ENCODE measurements around the gene SHC4. TPM values are rescaled to one million over a fixed set of nuclear protein-coding genes. Genes with fewer than 3 reads are reported as not detected.
"Not testable (repeated sequence)": the region's sequence is repeated elsewhere in the genome, so short reads cannot be mapped to it uniquely, and the experiment has no call there.

The SHC4 gene
- total RNA-seq, 2 experiments from 2014 or later, result 0.21 to 0.25 TPM

DNA sequence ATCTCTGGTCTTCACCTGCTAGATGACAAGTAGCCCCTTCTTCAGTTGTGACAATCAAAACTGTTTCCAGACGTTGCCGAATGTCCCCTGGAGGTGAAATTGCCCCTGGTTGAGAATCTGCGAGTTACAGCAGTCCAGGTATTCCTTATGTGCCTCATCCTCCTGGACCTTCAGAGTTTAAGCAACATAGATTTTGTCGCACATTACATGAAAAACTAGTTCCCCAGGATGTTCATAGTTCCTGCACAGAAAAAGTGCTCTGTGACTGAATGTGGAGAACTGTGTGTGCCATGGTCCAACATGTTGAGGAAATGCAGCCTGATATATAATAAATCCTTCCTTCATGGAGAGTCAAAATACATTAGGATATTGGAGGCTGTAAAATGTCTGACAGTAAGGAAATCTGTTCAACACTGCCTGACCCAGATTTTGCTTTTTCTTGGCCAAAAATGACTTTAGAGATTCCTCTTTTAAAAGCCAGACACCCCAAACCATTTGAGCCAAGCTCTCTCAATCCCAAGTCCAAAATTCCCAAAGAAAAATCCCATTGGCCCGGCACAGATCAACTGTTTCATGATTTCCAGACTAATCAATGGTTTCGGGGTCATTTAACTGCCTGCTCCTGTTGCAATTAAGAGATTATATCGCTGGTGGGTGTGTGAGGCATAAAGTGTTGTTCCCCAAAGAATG is 20.4 kb upstream of the SHC4 start:
- no peaks in the 10 kb centered on the region for H3K36me3 Mint-ChIP-seq (ENCODE audit: low read depth)
- no peak overlapping the region for H3K27ac Mint-ChIP-seq
- CTCF ChIA-PET, result interaction anchor here (1.8 kb wide), 1 partner anchor 8 kb away, joined by 9 read pairs; no protein-coding TSS in a partner anchor
- DNase-seq, result no peak
- H3K9me3 Mint-ChIP-seq, result no peaks in the 10 kb centered on the region
- intact Hi-C loops (cut with micrococcal nuclease), result no loop called here
- H3K27me3 Mint-ChIP-seq (ENCODE audit: low read depth), result peaks cover 6% of the 10 kb centered on the region
- no peaks in the 10 kb centered on the region for H3K4me1 Mint-ChIP-seq (ENCODE audit: low read depth)
- H3K4me3 Mint-ChIP-seq, result no peak overlapping the region

- H3K27ac Mint-ChIP-seq, result no peak overlapping the region
- intact Hi-C loops (cut with micrococcal nuclease), result no loop called here
- DNase-seq, result no peak
- CTCF ChIA-PET, result no interaction called here
- no peaks in the 10 kb centered on the region for H3K4me1 Mint-ChIP-seq (ENCODE audit: low read depth)
- no peaks in the 10 kb centered on the region for H3K9me3 Mint-ChIP-seq
- H3K36me3 Mint-ChIP-seq (ENCODE audit: low read depth), result no peaks in the 10 kb centered on the region
- H3K4me3 Mint-ChIP-seq, result no peak overlapping the region
- peaks cover 6% of the 10 kb centered on the region for H3K27me3 Mint-ChIP-seq (ENCODE audit: low read depth)
These were observed 19.6 kb upstream of the SHC4 start for GRCh38 chr15:48983300-48983699.

DNA sequence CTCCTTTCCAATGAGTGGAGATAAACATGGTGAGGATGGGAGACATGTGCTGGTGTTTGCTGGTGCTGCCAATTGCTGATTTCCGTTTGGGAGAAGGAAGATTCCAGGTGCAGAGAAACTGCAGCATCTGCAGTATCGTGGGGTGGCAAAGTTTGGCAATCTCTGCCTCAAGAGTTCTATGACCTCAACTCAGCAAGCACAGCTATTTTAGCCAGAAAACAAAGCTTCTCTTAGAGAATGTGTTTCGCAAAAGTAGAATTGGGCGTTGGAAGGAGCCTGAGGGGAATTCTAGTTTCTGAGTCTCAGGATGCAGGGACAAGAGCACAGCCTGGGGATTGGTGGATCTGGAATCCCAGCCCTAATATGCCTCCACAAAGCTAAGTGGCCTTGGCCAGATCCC is 18.2 kb upstream of the SHC4 start:
- CTCF ChIA-PET, result no interaction called here

GRCh38 chr15:48978638-48979037 is 14.9 kb upstream of the SHC4 start:
- Mint-ChIP-seq H3K4me3 (no peak overlapping the region), H3K27me3 (ENCODE audit: low read depth) (peaks cover 17% of the 10 kb centered on the region), H3K4me1 (ENCODE audit: low read depth) (no peaks in the 10 kb centered on the region), H3K27ac (no peak overlapping the region), H3K9me3 (no peaks in the 10 kb centered on the region), H3K36me3 (ENCODE audit: low read depth) (no peaks in the 10 kb centered on the region)
- CTCF ChIA-PET, result no interaction called here
- DNase-seq, result no peak
- intact Hi-C loops (cut with micrococcal nuclease), result no loop called here

More for the DNA sequence above, 18.2 kb upstream of the SHC4 start:
- no peaks in the 10 kb centered on the region for H3K36me3 Mint-ChIP-seq (ENCODE audit: low read depth)
- peaks cover 11% of the 10 kb centered on the region for H3K27me3 Mint-ChIP-seq (ENCODE audit: low read depth)
- no peaks in the 10 kb centered on the region for H3K9me3 Mint-ChIP-seq
- no peaks in the 10 kb centered on the region for H3K4me1 Mint-ChIP-seq (ENCODE audit: low read depth)
- intact Hi-C loops (cut with micrococcal nuclease), result no loop called here
- no peak for DNase-seq
- no peak overlapping the region for H3K4me3 Mint-ChIP-seq
- H3K27ac Mint-ChIP-seq, result no peak overlapping the region

DNA sequence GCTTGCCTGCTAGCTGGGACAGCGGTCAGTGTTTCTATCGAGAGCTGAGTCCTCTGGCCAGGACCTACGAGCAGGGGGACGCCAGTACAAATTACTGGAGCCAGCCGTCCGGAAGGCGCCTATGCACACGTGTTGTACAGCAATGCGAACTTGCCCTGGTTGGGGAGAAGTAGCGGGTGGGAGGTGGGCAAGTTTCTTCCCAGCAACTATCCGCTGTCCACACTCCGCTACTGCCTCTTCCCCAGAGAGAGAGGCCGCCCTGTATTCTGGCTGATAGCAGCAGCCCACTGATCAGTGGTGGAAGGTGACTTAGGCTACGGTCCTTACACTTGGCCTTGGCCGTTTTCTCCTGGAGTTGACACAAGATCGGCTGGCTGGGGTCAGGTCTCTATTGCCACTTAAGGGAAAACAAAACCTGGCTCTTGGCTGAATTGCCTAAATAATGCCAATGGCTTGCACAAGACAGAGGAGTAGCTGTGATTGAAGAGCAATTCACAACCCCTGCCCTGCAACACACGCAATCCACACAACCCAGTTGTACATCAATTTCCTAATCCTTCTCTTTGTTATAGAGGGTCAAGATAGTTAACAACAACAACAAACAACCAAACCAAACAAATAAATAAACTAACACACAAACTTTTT is 12.8 kb upstream of the SHC4 start:
- peaks cover 15% of the 10 kb centered on the region for H3K27me3 Mint-ChIP-seq (ENCODE audit: low read depth)
- CTCF ChIA-PET, result interaction anchor here (1.1 to 4.0 kb wide), 14 partner anchors 8 to 642 kb away, joined by 3 to 61 read pairs (median 6); partner anchors contain the start of gene SHC4
- DNase-seq, result no peak
- H3K4me3 Mint-ChIP-seq, result peak overlapping the region; percentile 39
- H3K27ac Mint-ChIP-seq, result no peak overlapping the region
- H3K4me1 Mint-ChIP-seq (ENCODE audit: low read depth), result no peaks in the 10 kb centered on the region
- intact Hi-C loops (cut with micrococcal nuclease), result no loop called here
- no peaks in the 10 kb centered on the region for H3K9me3 Mint-ChIP-seq
- no peaks in the 10 kb centered on the region for H3K36me3 Mint-ChIP-seq (ENCODE audit: low read depth)

DNA sequence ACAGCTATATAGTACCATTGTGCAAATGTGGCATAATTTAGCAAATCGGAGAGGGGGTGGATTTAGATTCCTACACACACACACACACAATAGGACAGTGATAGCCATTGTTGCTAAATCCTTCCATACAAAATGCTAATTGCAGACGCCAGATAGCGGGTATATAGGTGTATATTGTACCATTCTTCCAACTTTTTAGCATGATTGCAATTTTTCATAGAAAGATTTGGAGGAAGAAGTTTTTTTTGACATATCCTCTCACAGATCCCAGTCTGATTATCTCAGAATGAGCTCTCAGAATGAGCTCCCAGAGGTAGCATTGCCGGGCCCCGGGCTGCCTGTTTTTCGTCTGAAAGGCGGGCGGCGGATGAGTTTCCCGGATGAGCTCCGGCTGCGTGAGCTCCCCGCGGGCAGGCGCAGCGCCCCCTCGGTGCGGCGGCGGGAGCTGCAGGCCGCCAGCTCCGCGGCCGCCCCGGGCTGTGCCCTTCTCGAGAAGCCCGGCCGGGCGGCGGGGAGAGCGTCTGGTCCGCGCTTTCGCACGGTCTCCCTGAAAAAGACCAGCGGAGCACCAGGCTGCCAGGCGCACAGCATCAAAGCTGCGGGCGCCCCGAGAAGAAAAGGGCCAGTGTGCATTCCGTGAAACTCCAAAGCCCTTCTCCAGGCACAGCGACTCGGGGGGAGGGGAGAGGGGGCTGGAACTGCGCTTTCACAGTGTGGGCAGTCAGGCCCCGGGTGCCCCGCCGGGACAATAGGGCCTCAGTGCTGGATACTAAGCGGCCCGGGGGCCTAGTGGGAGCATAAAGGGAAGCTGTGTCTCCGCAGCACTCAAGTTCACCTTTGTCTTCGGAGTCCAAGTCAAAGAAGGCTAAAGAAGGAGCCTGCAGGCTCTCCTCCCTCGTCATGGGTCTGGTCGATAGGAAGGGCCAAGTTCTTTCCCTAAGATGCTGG is 12.0 kb upstream of the SHC4 start:
- H3K36me3 Mint-ChIP-seq (ENCODE audit: low read depth), result no peaks in the 10 kb centered on the region
- CTCF ChIA-PET, result interaction anchor here (0.6 to 4.0 kb wide), 36 partner anchors 9 to 641 kb away, joined by 3 to 61 read pairs (median 4); partner anchors contain the start of genes EID1 and SHC4
- H3K4me1 Mint-ChIP-seq (ENCODE audit: low read depth), result no peaks in the 10 kb centered on the region
- H3K27me3 Mint-ChIP-seq (ENCODE audit: low read depth), result peaks cover 14% of the 10 kb centered on the region
- DNase-seq, result peak; percentile 80
- H3K27ac Mint-ChIP-seq, result no peak overlapping the region
- H3K4me3 Mint-ChIP-seq, result peak overlapping the region; percentile 39
- intact Hi-C loops (cut with micrococcal nuclease), result loop anchor here (1.0 kb wide), 1 partner anchor 113 kb away; no protein-coding TSS in a partner anchor
- H3K9me3 Mint-ChIP-seq, result no peaks in the 10 kb centered on the region

DNA sequence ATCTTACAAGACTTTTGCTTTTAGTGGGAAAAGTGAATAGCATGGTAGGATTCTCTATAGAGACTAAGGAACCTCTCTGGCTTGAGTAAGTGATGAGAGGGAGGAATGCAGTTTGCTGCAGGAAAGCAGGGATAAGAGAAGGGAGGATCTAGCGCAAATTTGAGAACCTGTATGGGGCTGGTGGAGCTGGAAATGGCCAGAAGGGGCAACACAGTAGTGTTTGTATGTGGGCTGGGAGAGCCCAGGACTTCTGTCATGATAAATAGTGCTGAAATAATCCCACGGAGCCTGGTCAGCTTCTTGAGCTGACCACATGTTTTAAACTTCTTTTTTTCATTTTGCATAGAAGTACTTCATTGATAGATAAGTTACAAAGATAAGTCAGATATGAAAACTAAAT is 11.2 kb upstream of the SHC4 start:
- Mint-ChIP-seq H3K27me3 (ENCODE audit: low read depth) (peaks cover 12% of the 10 kb centered on the region), H3K4me1 (ENCODE audit: low read depth) (no peaks in the 10 kb centered on the region), H3K4me3 (peak overlapping the region; percentile 35), H3K27ac (no peak overlapping the region), H3K36me3 (ENCODE audit: low read depth) (no peaks in the 10 kb centered on the region), H3K9me3 (no peaks in the 10 kb centered on the region)
- CTCF ChIA-PET, result interaction anchor here (0.6 to 4.0 kb wide), 19 partner anchors 10 to 447 kb away, joined by 3 to 61 read pairs (median 4); partner anchors contain the start of gene SHC4
- DNase-seq, result no peak
- intact Hi-C loops (cut with micrococcal nuclease), result loop anchor here (1.0 kb wide), 1 partner anchor 113 kb away; no protein-coding TSS in a partner anchor

DNA sequence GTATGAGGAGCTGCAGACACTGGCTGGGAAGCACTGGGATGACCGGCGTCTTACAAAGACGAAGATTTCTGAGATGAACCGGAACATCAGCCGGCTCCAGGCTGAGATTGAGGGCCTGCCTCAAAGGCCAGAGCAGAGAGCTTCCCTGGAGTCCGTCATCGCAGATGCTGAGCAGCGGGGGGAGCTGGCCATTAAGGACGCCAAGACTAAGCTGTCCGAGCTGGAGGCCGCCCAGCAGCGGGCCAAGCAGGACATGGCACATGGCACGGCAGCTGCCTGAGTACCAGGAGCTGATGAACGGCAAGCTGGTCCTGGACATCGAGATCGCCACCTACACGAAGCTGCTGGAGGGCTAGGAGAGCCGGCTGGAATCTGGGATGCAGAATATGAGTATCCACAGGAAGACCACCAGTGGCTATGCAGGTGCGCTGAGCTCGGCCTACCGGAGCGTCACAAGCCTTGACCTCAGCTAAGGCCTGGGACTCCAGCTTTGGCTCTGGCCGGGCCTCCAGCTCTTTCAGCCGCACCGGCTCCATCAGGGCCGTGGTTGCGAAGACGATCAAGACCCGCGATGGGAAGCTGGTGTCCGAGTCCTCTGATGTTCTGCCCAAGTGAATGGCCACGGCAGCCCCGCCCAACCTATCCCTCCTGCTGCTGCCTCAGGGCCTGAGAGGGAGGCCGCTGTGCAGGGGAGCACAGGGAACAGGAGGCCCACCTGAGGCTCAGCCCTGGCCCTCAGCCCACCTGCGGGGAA is 9.2 kb upstream of the SHC4 start:
- peaks cover 24% of the 10 kb centered on the region for H3K27me3 Mint-ChIP-seq (ENCODE audit: low read depth)
- CTCF ChIA-PET, result interaction anchor here (4.0 kb wide), 1 partner anchor 8 kb away, joined by 61 read pairs; the partner anchor contains the start of gene SHC4

GRCh38 chr15:48970926-48971325 is 7.2 kb upstream of the SHC4 start:
- intact Hi-C loops (cut with micrococcal nuclease); CTCF ChIA-PET; H3K4me3 Mint-ChIP-seq; DNase-seq; H3K27ac Mint-ChIP-seq; H3K36me3 Mint-ChIP-seq (ENCODE audit: low read depth); H3K9me3 Mint-ChIP-seq: not testable (repeated sequence)
- H3K27me3 Mint-ChIP-seq (ENCODE audit: low read depth), result peaks cover 23% of the 10 kb centered on the region
- H3K4me1 Mint-ChIP-seq (ENCODE audit: low read depth), result peaks cover 11% of the 10 kb centered on the region

More for the DNA sequence above, 9.2 kb upstream of the SHC4 start:
- Mint-ChIP-seq H3K9me3 (no peaks in the 10 kb centered on the region), H3K4me1 (ENCODE audit: low read depth) (no peaks in the 10 kb centered on the region), H3K36me3 (ENCODE audit: low read depth) (no peaks in the 10 kb centered on the region), H3K4me3 (no peak overlapping the region), H3K27ac (no peak overlapping the region)
- no peak for DNase-seq
- intact Hi-C loops (cut with micrococcal nuclease), result no loop called here

GRCh38 chr15:48968066-48968465 is 4.3 kb upstream of the SHC4 start:
- no peak overlapping the region for H3K4me3 Mint-ChIP-seq
- H3K36me3 Mint-ChIP-seq (ENCODE audit: low read depth), result no peaks in the 10 kb centered on the region
- intact Hi-C loops (cut with micrococcal nuclease), result loop anchor here (5.0 to 10.0 kb wide), 3 partner anchors 41 to 1167 kb away; no protein-coding TSS in a partner anchor
- CTCF ChIA-PET, result no interaction called here
- H3K27me3 Mint-ChIP-seq (ENCODE audit: low read depth), result peaks cover 42% of the 10 kb centered on the region
- no peaks in the 10 kb centered on the region for H3K9me3 Mint-ChIP-seq
- H3K4me1 Mint-ChIP-seq (ENCODE audit: low read depth), result peaks cover 27% of the 10 kb centered on the region
- DNase-seq, result no peak
- no peak overlapping the region for H3K27ac Mint-ChIP-seq

DNA sequence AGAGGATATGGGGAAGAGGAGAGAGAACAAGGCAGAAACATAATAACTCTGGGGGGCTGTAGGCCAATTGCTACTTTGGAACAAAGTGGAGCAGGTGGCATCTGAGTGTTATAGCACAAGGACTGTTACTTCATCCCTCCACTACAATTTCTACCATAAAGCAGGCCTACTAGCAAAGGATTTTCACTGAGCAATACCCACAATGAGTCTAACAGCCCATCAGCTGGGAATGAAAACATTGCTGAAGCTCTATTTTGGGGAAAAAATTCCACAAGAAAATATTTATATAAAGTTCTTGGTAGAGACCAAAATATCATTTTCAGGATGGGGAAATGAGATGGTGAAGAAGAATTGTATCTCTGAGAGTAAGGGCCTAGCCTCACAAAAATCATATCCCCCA is 3.6 kb upstream of the SHC4 start:
- no peak for DNase-seq
- Mint-ChIP-seq H3K27ac (no peak overlapping the region), H3K4me1 (ENCODE audit: low read depth) (peaks cover 31% of the 10 kb centered on the region), H3K36me3 (ENCODE audit: low read depth) (no peaks in the 10 kb centered on the region), H3K27me3 (ENCODE audit: low read depth) (peaks cover 46% of the 10 kb centered on the region), H3K9me3 (no peaks in the 10 kb centered on the region), H3K4me3 (no peak overlapping the region)
- intact Hi-C loops (cut with micrococcal nuclease), result loop anchor here (5.0 to 10.0 kb wide), 3 partner anchors 40 to 1167 kb away; no protein-coding TSS in a partner anchor
- CTCF ChIA-PET, result interaction anchor here (5.3 kb wide), 1 partner anchor 8 kb away, joined by 61 read pairs; no protein-coding TSS in a partner anchor

All from activated naive CD4-positive, alpha-beta T cell treated with anti-CD3 and anti-CD28 coated beads for 36 hours (primary cell).